Tibial artery (tissue), 4 donors: ENCODE measurements around the gene PHTF2.
"Not testable (repeated sequence)": the region's sequence is repeated elsewhere in the genome, so short reads cannot be mapped to it uniquely, and the experiment has no call there.

ENCODE experiments used
- DNase-seq, 2 donors: peaks; one replicate each; pipeline ENCODE4 v3.0.0-alpha.2; 2019
- H3K27ac ChIP-seq, 2 donors: fragments of 200-600 bp; sonication (generic) in 1 of 2; 1 replicate in 1 of 2; 2 replicates in 1 of 2; pipeline ENCODE4 v1.5.1; 2018 to 2019; ENCODE audit warnings: mild to moderate bottlenecking in 1 of 2
- H3K27me3 ChIP-seq, 2 donors: fragments of 200-600 bp; sonication (generic) in 1 of 2; one replicate each; pipeline versions ENCODE4 v1.5.1 to v1.6.0; 2016 to 2019
- H3K36me3 ChIP-seq, 3 donors: fragments of 200-600 bp; sonication (generic) in 2 of 3; one replicate each; pipeline ENCODE4 v1.5.1; 2016 to 2019; ENCODE audit warnings: mild to moderate bottlenecking in 2 of 3
- H3K4me1 ChIP-seq, 4 donors: fragments of 200-600 bp; sonication (generic) in 2 of 4; 1 replicate in 3 of 4; 2 replicates in 1 of 4; pipeline ENCODE4 v1.5.1; 2016 to 2019
- H3K4me3 ChIP-seq, 2 donors: fragments of 200-600 bp; sonication (generic) in 1 of 2; 1 replicate in 1 of 2; 2 replicates in 1 of 2; pipeline ENCODE4 v1.5.1; 2018 to 2019; ENCODE audit warnings: mild to moderate bottlenecking in 2 of 2
- H3K9me3 ChIP-seq, 3 donors: fragments of 200-600 bp; sonication (generic) in 1 of 3; one replicate each; pipeline ENCODE4 v1.5.1; 2016 to 2019
- intact Hi-C: fragments of 100-400 bp; cut with DNase I; formaldehyde crosslinking; loops from one replicate; pipeline ENCODE4 v1.15.0; 2023; ENCODE audit warnings: low total_unique reads
- TF ChIP-seq, protein P1 (sequence below), 2 experiments: fragments of 200-600 bp in 1 of 2; fragments of 450-650 bp in 1 of 2; IDR thresholded peaks; one replicate each; pipeline ENCODE4 v1.5.1; 2017 to 2019; ENCODE audit warnings: antibody characterized with exemption in 2 of 2, mild to moderate bottlenecking in 1 of 2, moderate library complexity in 1 of 2

PHTF2 gene

DNA sequence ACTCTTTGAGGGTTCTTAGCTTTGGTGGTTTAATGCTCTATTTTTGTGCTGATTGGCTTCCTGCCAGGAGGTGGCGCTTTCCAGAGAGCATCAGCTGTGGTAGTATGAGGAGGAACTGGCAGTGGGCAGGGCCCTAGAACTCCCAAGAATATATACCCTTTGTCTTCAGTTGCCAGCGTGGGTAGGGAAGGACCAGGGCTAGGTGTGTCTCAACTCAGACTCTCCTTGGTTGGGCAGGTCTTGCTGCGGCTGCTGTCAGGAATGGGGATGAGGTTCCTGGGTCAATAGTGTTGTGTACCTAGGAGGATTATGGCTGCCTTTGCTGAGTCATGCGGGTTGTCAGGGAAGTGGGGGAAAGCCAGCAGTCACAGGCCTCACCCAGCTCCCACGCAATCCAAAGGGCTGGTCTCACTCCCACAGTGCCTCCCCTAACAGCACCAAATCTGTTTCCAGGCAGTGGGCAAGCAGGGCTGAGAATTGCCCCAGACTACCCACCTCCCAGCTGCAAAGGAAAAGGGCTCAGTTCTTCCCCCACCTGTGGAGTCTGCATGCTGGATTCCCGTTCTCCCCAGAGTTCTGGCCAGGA is 191.5 kb downstream of the PHTF2 start:
- H3K4me1 ChIP-seq: peaks cover 0 to 6% (median 2%) of the 10 kb centered on the region in 4 donors
- TF ChIP-seq, protein P1, sequence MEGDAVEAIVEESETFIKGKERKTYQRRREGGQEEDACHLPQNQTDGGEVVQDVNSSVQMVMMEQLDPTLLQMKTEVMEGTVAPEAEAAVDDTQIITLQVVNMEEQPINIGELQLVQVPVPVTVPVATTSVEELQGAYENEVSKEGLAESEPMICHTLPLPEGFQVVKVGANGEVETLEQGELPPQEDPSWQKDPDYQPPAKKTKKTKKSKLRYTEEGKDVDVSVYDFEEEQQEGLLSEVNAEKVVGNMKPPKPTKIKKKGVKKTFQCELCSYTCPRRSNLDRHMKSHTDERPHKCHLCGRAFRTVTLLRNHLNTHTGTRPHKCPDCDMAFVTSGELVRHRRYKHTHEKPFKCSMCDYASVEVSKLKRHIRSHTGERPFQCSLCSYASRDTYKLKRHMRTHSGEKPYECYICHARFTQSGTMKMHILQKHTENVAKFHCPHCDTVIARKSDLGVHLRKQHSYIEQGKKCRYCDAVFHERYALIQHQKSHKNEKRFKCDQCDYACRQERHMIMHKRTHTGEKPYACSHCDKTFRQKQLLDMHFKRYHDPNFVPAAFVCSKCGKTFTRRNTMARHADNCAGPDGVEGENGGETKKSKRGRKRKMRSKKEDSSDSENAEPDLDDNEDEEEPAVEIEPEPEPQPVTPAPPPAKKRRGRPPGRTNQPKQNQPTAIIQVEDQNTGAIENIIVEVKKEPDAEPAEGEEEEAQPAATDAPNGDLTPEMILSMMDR (IDR thresholded peaks at IDR 0.05): no peak
- no peak overlapping the region for H3K4me3 ChIP-seq
- H3K27me3 ChIP-seq: no peaks in the 10 kb centered on the region
- H3K27ac ChIP-seq: no peak overlapping the region
- intact Hi-C loops: no loop called here
- DNase-seq: no peak
- no peaks in the 10 kb centered on the region for H3K9me3 ChIP-seq
- no peaks in the 10 kb centered on the region for H3K36me3 ChIP-seq

DNA sequence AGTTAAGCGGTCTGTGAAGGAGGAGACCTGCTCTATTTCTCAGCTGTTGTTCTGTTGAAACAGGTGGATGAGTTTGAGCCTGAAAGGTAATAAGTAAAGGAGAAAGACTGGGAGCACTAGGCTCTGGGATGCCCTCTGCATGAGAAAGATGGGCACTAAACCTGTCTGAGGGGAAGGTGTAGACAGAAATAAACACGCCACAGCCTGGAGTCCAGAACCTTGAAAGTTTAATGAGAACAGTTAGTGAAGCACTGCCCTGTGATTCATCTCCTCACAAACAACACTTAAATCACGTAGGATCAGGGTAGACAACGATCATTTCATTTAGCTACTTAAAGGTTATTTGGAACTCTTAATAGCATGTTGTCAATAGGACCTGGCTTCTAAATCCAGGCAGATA is 193.1 kb downstream of the PHTF2 start:
- H3K4me3 ChIP-seq: no peak overlapping the region
- H3K36me3 ChIP-seq: no peaks in the 10 kb centered on the region
- H3K4me1 ChIP-seq: no peaks in the 10 kb centered on the region
- H3K27me3 ChIP-seq: no peaks in the 10 kb centered on the region
- TF ChIP-seq, protein P1 (IDR thresholded peaks at IDR 0.05): no peak
- intact Hi-C loops: no loop called here
- no peak for DNase-seq
- H3K27ac ChIP-seq: no peak overlapping the region
- no peaks in the 10 kb centered on the region for H3K9me3 ChIP-seq

DNA sequence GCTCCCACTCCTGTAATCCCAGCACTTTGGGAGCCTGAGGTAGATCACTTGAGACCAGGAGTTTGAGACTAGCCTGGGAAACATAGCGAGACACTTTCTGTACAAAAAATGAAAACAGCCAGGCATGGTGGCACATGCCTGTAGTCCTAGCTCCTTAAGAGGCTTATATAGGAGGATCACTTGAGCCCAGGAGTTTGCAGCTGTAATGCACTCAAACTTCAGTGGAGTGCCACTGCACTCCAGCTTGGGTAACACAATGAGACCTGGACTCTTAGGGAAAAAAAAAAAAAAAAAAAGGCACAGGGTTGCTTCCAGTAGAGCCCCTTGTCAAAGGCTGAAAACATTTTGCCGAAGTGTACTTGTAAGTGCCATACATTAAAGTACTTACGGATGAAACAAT is 195.3 kb downstream of the PHTF2 start:
- intact Hi-C loops: no loop called here
- Histone ChIP-seq H3K9me3 (no peaks in the 10 kb centered on the region), H3K4me3 (no peak overlapping the region), H3K36me3 (no peaks in the 10 kb centered on the region), H3K27me3 (no peaks in the 10 kb centered on the region), H3K27ac (no peak overlapping the region), H3K4me1 (no peaks in the 10 kb centered on the region)
- TF ChIP-seq, protein P1 (IDR thresholded peaks at IDR 0.05): no peak
- no peak for DNase-seq

DNA sequence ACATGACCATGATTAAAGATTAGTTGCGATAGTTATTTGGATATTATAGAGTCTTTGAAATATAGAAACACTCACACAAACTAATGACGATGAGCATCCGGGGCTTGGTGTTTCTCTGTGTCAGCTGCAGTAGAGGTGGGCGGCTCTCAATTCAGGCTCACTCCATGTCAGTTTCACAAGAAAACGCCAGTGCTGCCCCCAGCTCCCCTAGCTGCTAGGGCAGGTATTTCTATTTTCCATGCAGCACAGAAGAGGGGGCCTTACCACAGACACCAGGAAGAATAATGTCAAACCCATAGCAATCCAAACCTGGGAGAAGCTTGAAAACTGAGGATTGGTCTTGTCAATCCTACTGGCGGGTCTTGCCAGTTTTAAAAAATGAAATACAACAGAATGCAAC is 197.1 kb downstream of the PHTF2 start:
- TF ChIP-seq, protein P1 (IDR thresholded peaks at IDR 0.05): no peak
- Histone ChIP-seq H3K27me3 (no peaks in the 10 kb centered on the region), H3K4me1 (no peaks in the 10 kb centered on the region), H3K4me3 (no peak overlapping the region), H3K9me3 (no peaks in the 10 kb centered on the region), H3K27ac (no peak overlapping the region), H3K36me3 (no peaks in the 10 kb centered on the region)
- intact Hi-C loops: no loop called here
- DNase-seq: no peak

DNA sequence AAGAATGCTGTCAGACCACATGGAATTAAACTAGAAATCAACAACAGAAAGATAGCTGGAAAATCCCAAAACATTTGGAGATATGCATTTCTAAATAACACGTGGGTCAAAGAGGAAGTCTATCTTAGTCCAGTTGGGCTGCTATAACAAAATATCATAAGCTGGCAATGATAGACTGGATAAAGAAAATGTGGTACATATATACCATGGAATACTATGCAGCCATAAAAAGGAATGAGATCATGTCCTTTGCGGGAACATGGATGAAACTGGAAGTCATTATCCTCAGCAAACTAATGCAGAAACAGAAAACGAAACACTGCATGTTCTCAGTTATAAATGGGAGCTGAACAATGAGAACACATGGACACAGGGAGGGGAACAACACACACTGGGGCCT is 200.6 kb downstream of the PHTF2 start:
- DNase-seq, H3K27me3 ChIP-seq, H3K27ac ChIP-seq, H3K4me3 ChIP-seq, H3K4me1 ChIP-seq, intact Hi-C loops, H3K36me3 ChIP-seq, H3K9me3 ChIP-seq: not testable (repeated sequence)

DNA sequence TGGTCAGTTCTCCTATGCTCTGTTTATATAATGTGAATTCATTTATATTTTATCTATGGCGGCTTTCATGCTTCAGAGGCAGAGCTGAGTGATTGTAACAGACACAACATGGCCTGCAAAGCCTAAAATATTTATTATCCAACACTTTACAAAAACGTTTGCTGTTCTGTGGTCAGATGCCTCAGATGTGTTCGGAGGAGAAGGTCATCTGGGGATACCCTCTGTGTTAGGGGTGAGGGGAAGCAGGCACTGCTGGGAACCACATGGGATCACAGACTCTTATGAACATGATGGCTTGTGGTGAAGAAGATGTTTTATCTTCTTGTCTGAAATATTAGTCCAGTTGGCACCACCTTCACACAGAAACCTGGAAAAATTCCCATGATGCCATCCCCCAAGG is 203.4 kb downstream of the PHTF2 start:
- Histone ChIP-seq H3K4me1 (peaks cover 0 to 11% (median 3%) of the 10 kb centered on the region in 4 donors), H3K36me3 (no peaks in the 10 kb centered on the region), H3K9me3 (no peaks in the 10 kb centered on the region), H3K27me3 (no peaks in the 10 kb centered on the region), H3K4me3 (no peak overlapping the region), H3K27ac (no peak overlapping the region)
- DNase-seq: no peak
- TF ChIP-seq, protein P1 (IDR thresholded peaks at IDR 0.05): no peak
- intact Hi-C loops: no loop called here
